ENCODE measurements around the gene PRKN. TPM values are rescaled to one million over a fixed set of nuclear protein-coding genes. Genes with fewer than 3 reads are reported as not detected.

The PRKN gene
- total RNA-seq, 1 experiment from 2014 or later, result 0.46 TPM

GRCh38 chr6:162157167-162157870, 570.2 kb downstream of the PRKN start:
- intact Hi-C loops (cut with micrococcal nuclease; ENCODE audit: unreplicated experiment), result no loop called here
- no peaks in the 10 kb centered on the region for H3K27me3 ChIP-seq (ENCODE audit: control insufficient read depth, insufficient read depth, low read length)
- BruUV-seq (replicated peaks), result no TSS peak
- TF ChIP-seq SIN3A (IDR thresholded peaks at IDR 0.05; ENCODE audit: borderline replicate concordance, insufficient read depth, low read depth, low read length), result no peak
- no peak for TF ChIP-seq POLR2AphosphoS5 (IDR thresholded peaks at IDR 0.05; ENCODE audit: low read depth, low read length)
- no peak for TF ChIP-seq REST (IDR thresholded peaks at IDR 0.05; ENCODE audit: insufficient read depth in 1 of 2, low read depth in 2 of 2, low read length in 1 of 2)
- no peak for TF ChIP-seq TCF7L2 (IDR thresholded peaks at IDR 0.05; ENCODE audit: low read depth, low read length)
- no peak for TF ChIP-seq CTCF (IDR thresholded peaks at IDR 0.05)
- POLR2A ChIA-PET, result no interaction called here
- H3K9me3 ChIP-seq (ENCODE audit: control insufficient read depth, insufficient read depth, low read depth, low read length), result no peaks in the 10 kb centered on the region
- no peak overlapping the region for H3K4me3 ChIP-seq (ENCODE audit: low read depth in 2 of 2, low read length in 2 of 2)
- no peaks in the 10 kb centered on the region for H3K4me1 ChIP-seq (ENCODE audit: control insufficient read depth, insufficient read depth, low read length)
- CTCF ChIA-PET, result no interaction called here
- in situ Hi-C loops (cut with HindIII; ENCODE audit: low pct_unique_long_range_greater_than_20kb, low sequenced_read_pairs), result no loop called here
- H3K36me3 ChIP-seq (ENCODE audit: control insufficient read depth, insufficient read depth, low read length), result no peaks in the 10 kb centered on the region
- no peak overlapping the region for H3K27ac ChIP-seq (ENCODE audit: low read length)
- DNase-seq (ENCODE audit: low read depth, low spot score) (no peak), ATAC-seq (no peak)

- H3K4me1 ChIP-seq (ENCODE audit: control insufficient read depth, insufficient read depth, low read length), result no peaks in the 10 kb centered on the region
- no peak overlapping the region for H3K4me3 ChIP-seq (ENCODE audit: low read depth in 2 of 2, low read length in 2 of 2)
- ChIA-PET CTCF (no interaction called here), POLR2A (no interaction called here)
- no peaks in the 10 kb centered on the region for H3K27me3 ChIP-seq (ENCODE audit: control insufficient read depth, insufficient read depth, low read length)
- DNase-seq (ENCODE audit: low read depth, low spot score) (no peak), ATAC-seq (no peak)
- H3K27ac ChIP-seq (ENCODE audit: low read length), result no peak overlapping the region
- in situ Hi-C loops (cut with HindIII; ENCODE audit: low pct_unique_long_range_greater_than_20kb, low sequenced_read_pairs) (no loop called here), intact Hi-C loops (cut with micrococcal nuclease; ENCODE audit: unreplicated experiment) (no loop called here)
- no peak for TF ChIP-seq TCF7L2 (IDR thresholded peaks at IDR 0.05; ENCODE audit: low read depth, low read length)
- TF ChIP-seq REST (IDR thresholded peaks at IDR 0.05; ENCODE audit: insufficient read depth in 1 of 2, low read depth in 2 of 2, low read length in 1 of 2), result no peak
- no peak for TF ChIP-seq SIN3A (IDR thresholded peaks at IDR 0.05; ENCODE audit: borderline replicate concordance, insufficient read depth, low read depth, low read length)
- no peak for TF ChIP-seq CTCF (IDR thresholded peaks at IDR 0.05)
- no peaks in the 10 kb centered on the region for H3K9me3 ChIP-seq (ENCODE audit: control insufficient read depth, insufficient read depth, low read depth, low read length)
- H3K36me3 ChIP-seq (ENCODE audit: control insufficient read depth, insufficient read depth, low read length), result no peaks in the 10 kb centered on the region
- no TSS peak for BruUV-seq (replicated peaks)
These were observed 571.4 kb downstream of the PRKN start for GRCh38 chr6:162156146-162156545.
